Left lung (tissue), 10 donors: ENCODE data around the gene BRCC3. TPM values are rescaled to one million over a fixed set of nuclear protein-coding genes. Genes with fewer than 3 reads are reported as not detected.
A peak's percentile ranks its signal among the peaks of the same experiment; 100 is the strongest.

Experiments used
- ATAC-seq: fragments of 200-7000 bp; cut with Tn5 transposase; one replicate; pipeline ENCODE4 v1.9.1; 2020; ENCODE audit warnings: moderate library complexity
- DNase-seq, 4 donors: peaks; one replicate each; pipeline ENCODE4 v3.0.0-alpha.2; 2013 to 2020
- H3K27ac ChIP-seq, 2 donors: fragments of 200-600 bp; sonication (generic) in 1 of 2; one replicate each; pipeline versions ENCODE4 v1.5.0 to v1.8.0; 2020 to 2021
- H3K27me3 ChIP-seq, 2 donors: fragments of 200-600 bp; sonication (generic) in 1 of 2; one replicate each; pipeline versions ENCODE4 v1.5.0 to v1.8.0; 2020 to 2021
- H3K36me3 ChIP-seq, 2 donors: fragments of 200-600 bp; sonication (generic) in 1 of 2; one replicate each; pipeline versions ENCODE4 v1.5.0 to v1.8.0; 2020 to 2021
- H3K4me1 ChIP-seq, 2 donors: fragments of 200-600 bp; one replicate each; pipeline ENCODE4 v1.8.0; 2021
- H3K4me3 ChIP-seq, 2 donors: fragments of 200-600 bp; sonication (generic) in 1 of 2; one replicate each; pipeline versions ENCODE4 v1.5.0 to v1.8.0; 2020 to 2021; ENCODE audit warnings: mild to moderate bottlenecking in 1 of 2
- H3K9me3 ChIP-seq, 2 donors: fragments of 200-600 bp; sonication (generic) in 1 of 2; one replicate each; pipeline versions ENCODE4 v1.5.0 to v1.8.0; 2020 to 2021
- intact Hi-C, 2 donors: fragments of 100-400 bp; cut with DNase I; formaldehyde crosslinking; loops; one replicate each; pipeline versions ENCODE4 v1.11.2 to v1.14.2; 2022
- polyA plus RNA-seq, 6 donors: library from polyadenylated mRNA; unstranded; fragments of 120-200 nt; gene quantifications; one replicate each; pipeline ENCODE4 v1.2.1, GENCODE V29; 2013; ENCODE audit not compliant: insufficient read length in 6 of 6
- total RNA-seq, 2 donors: library from RNA; stranded (reverse); fragmentation: NEBNext Ultra II Directional; extraction: Animal tissue kit (Norgen Biotek cat#: 25700); gene quantifications; one replicate each; pipeline ENCODE4 v1.2.1, GENCODE V29; 2021
- TF ChIP-seq, protein P1 (sequence below), 2 donors: fragments of 200-600 bp; sonication (generic) in 1 of 2; IDR thresholded peaks; one replicate each; pipeline versions ENCODE4 v1.5.0 to v1.8.0; 2021; ENCODE audit warnings: antibody characterized with exemption in 2 of 2
- donor health status: DM: no; HTN: yes; CAD: no.
- donor health status: DM: no; HTN: no; CAD: no.

BRCC3 gene
- total and polyA plus RNA-seq, 8 donors = 20.1 to 25.5 (median 22.7) TPM

DNA sequence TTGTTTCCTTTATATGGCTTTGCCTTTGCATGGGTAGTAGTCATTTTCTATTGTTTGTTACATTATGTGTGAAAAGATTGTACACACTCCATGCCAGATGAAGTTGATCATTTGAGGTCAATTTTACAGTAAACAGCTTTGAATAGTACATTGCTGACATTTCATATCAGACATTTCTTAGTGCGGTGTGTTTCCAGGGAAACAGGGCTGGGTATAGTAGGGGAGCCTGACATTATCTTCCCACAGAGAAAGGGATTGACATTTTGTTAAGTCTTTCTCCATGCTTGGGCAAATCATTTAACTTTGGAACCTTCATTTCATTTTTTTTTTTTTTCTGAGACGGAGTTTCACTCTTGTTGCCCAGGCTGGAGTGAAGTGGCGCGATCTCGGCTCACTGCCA is 39.7 kb upstream of the BRCC3 start:
- H3K36me3 ChIP-seq = peaks cover 0 to 17% of the 10 kb centered on the region in 2 donors
- H3K27me3 ChIP-seq = no peaks in the 10 kb centered on the region
- intact Hi-C loops = no loop called here
- no peak for ATAC-seq
- DNase-seq = no peak
- TF ChIP-seq, protein P1, sequence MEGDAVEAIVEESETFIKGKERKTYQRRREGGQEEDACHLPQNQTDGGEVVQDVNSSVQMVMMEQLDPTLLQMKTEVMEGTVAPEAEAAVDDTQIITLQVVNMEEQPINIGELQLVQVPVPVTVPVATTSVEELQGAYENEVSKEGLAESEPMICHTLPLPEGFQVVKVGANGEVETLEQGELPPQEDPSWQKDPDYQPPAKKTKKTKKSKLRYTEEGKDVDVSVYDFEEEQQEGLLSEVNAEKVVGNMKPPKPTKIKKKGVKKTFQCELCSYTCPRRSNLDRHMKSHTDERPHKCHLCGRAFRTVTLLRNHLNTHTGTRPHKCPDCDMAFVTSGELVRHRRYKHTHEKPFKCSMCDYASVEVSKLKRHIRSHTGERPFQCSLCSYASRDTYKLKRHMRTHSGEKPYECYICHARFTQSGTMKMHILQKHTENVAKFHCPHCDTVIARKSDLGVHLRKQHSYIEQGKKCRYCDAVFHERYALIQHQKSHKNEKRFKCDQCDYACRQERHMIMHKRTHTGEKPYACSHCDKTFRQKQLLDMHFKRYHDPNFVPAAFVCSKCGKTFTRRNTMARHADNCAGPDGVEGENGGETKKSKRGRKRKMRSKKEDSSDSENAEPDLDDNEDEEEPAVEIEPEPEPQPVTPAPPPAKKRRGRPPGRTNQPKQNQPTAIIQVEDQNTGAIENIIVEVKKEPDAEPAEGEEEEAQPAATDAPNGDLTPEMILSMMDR (IDR thresholded peaks at IDR 0.05) = no peak
- peaks cover 0 to 8% of the 10 kb centered on the region in 2 donors for H3K4me1 ChIP-seq
- no peak overlapping the region for H3K27ac ChIP-seq
- H3K9me3 ChIP-seq = no peaks in the 10 kb centered on the region
- H3K4me3 ChIP-seq = no peak overlapping the region

DNA sequence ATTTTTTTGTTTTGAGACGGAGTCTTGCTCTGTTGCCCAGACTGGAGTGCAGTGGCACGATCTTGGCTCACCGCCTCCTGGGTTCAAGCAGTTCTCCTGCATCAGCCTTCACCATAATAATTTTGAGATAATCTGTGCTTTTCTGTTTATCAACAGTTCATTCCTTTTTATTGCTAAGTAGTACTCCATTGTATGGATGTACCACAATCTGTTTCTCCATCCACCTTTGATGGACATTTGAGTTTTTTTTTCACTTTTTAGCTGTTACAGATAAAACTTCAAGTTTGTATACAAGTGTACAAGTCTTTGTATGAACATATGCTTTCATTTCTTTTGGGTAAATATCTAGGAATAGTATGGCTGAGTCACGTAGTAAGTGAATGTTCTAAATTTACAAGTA is 35.6 kb upstream of the BRCC3 start:
- peaks cover 0 to 17% of the 10 kb centered on the region in 2 donors for H3K36me3 ChIP-seq
- no peaks in the 10 kb centered on the region for H3K27me3 ChIP-seq
- no peak overlapping the region for H3K4me3 ChIP-seq
- TF ChIP-seq, protein P1 (IDR thresholded peaks at IDR 0.05) = no peak
- H3K4me1 ChIP-seq = no peaks in the 10 kb centered on the region
- no peak overlapping the region for H3K27ac ChIP-seq
- intact Hi-C loops = no loop called here
- H3K9me3 ChIP-seq = no peaks in the 10 kb centered on the region
- ATAC-seq (no peak), DNase-seq (no peak)

DNA sequence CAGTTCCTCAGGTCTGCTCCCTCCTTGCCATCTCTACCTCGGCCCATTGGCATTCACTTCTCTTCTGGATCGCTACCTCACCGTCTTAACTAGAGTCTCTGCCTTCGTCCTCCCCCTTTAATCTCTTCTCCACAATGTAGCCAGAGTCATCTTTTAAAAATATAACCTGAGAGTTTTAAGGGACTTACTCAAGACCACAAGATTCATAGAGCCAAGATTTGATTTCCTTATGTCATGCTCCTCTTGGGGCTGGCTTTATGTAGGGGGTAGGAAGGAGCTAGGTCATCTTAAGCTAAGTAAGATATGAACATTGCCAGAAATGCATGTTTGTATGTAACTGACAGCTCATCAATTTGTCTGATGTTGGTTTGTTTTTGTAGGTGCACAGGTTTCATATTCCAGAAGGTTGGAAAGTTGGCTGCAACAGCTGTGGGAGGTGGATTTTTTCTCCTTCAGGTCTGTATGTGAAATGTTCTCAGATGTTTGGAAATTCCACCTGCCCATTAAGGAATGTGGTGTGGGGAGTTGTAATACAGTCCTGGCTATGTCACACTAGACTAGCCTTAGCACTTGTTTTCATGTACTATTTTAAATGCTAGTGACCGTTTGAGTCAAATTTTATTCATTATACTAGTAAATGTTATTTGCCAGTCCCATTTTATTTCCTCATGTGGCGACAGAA is 25.0 kb upstream of the BRCC3 start:
- TF ChIP-seq, protein P1 (IDR thresholded peaks at IDR 0.05) = no peak
- DNase-seq (no peak), ATAC-seq (no peak)
- Histone ChIP-seq H3K27ac (no peak overlapping the region), H3K36me3 (peaks cover 0 to 4% of the 10 kb centered on the region in 2 donors), H3K4me1 (no peaks in the 10 kb centered on the region), H3K27me3 (no peaks in the 10 kb centered on the region), H3K4me3 (no peak overlapping the region), H3K9me3 (no peaks in the 10 kb centered on the region)
- intact Hi-C loops = no loop called here

DNA sequence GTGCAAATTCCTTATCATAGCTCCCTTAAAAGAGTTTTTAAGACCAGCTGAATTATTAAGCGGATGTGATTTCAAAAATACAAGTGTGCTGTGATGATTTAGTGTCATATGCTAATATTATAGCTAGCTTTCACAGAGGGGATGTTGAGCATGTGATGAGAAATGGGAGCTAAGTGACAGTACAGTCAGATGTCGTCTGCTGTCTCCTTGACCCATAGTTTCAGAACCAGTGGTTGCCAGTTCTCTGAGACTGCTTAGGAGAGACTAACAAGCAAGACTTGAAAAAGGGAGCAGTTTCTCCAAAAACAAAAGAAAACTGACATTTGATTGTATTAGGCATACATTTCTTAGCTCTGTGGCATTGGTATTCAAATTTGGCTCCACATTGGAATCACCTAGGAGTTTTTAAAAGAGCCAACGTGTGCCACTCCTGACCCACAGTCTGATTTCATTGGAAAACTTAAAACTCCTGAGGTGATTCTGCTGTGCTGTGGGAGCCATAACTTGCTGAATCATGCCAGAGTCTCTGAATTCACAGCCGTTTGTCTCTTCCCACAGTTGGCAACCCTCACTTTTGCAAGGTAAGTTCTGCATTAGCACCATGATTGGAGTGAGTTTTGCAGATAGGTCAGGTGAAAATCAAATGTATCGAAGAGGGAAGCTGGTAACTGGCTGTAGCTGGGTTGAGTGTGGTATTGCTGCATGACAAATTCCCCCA is 24.3 kb upstream of the BRCC3 start:
- TF ChIP-seq, protein P1 (IDR thresholded peaks at IDR 0.05) = no peak
- ATAC-seq (no peak), DNase-seq (no peak)

DNA sequence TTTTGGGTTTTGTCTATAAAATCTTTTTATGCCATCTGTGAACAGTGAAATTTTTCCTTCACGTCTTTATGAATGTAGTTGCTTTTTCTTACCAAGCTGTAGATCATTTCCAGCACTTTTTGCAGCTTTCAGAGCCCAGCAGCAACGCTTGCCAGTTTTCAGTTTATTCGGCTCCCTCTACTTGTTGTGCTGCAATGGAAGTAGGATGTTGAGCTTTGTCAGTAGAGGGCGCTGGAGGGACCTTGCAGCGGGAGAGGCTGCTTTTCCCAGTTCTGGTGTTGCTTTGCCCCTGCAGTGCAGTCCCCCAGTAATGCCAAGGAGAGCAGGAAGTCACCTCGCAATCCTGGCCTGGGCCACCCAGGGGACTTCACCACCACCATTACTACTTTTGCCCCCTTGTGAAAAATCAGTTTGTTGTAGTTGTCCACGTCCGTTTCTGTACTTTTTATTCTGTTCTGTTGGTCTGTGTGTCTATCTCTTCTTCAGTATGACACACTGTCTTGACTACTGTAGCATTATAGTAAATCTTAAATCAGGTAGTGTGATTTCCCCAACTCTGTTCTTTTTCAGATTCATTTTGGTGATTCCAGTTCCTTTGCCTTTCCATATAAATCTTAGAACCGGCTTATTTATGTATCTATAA is 22.2 kb upstream of the BRCC3 start:
- peak in 1 of 4 donors; percentile 53 for DNase-seq
- peak; percentile 82 for ATAC-seq

More for the DNA sequence above, 24.3 kb upstream of the BRCC3 start:
- Histone ChIP-seq H3K4me1 (no peaks in the 10 kb centered on the region), H3K9me3 (no peaks in the 10 kb centered on the region), H3K4me3 (no peak overlapping the region), H3K27ac (no peak overlapping the region), H3K27me3 (no peaks in the 10 kb centered on the region), H3K36me3 (peaks cover 0 to 8% of the 10 kb centered on the region in 2 donors)
- intact Hi-C loops = no loop called here

More for the DNA sequence above, 22.2 kb upstream of the BRCC3 start:
- Histone ChIP-seq H3K9me3 (no peaks in the 10 kb centered on the region), H3K4me1 (no peaks in the 10 kb centered on the region), H3K36me3 (peaks cover 0 to 12% of the 10 kb centered on the region in 2 donors), H3K27ac (no peak overlapping the region), H3K27me3 (no peaks in the 10 kb centered on the region), H3K4me3 (no peak overlapping the region)
- TF ChIP-seq, protein P1 (IDR thresholded peaks at IDR 0.05) = peak; percentile 32 to 41
- intact Hi-C loops = no loop called here
